ENCODE results near the gene WNT9B.
"Not testable (repeated sequence)": the region's sequence is repeated elsewhere in the genome, so short reads cannot be mapped to it uniquely, and the experiment has no call there.

Gene WNT9B

DNA sequence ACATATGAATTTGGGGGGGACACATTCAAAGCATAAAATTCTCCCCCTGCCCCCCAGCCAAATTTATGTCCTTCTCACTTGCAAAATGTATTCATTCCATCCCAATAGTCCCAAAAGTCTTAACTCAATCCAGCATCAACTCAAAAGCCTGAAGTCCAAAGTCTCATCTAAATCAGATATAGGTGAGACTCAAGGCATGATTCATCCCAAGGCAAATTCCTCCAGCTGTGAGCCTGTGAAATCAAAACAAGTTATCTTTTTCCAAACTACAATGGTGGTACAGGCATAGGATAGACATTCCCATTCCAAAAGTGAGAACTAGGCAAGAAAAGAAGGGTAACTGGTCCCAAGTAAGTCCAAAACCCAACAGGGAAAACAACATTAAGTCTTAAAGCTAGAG lies 65.7 kb downstream of the WNT9B start:
- DNase-seq, result no peak

DNA sequence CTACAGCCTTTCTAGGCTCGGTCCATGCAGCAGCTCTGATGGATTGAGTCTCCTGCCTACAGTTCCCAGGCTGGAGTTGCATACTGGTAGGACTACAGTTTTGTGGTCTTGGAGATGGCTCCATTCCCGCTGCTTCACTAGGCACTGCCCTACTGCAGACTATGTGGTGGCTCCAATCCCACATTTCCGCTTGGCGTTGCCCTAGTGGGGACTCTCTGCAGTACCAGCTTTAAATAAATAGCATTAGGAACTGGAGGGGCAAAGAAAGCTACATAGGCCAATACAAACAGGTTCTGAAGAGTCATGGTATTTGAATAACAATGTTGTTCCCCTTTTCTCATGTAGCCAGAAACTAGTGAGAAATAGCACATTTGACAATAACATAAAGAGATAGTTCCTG lies 66.1 kb downstream of the WNT9B start:
- no peak for DNase-seq

DNA sequence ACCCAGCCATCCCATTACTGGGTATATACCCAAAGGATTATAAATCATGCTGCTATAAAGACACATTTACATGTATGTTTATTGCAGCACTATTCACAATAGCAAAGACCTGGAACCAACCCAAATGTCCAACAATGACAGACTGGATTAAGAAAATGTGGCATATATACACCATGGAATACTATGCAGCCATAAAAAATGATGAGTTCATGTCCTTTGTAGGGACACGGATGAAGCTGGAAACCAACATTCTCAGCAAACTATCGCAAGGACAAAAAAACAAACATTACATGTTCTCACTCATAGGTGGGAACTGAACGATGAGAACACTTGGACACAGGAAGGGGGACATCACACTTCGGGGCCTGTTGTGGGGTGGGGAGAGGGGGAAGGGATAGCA lies 70.6 kb downstream of the WNT9B start:
- not testable (repeated sequence) for DNase-seq

DNA sequence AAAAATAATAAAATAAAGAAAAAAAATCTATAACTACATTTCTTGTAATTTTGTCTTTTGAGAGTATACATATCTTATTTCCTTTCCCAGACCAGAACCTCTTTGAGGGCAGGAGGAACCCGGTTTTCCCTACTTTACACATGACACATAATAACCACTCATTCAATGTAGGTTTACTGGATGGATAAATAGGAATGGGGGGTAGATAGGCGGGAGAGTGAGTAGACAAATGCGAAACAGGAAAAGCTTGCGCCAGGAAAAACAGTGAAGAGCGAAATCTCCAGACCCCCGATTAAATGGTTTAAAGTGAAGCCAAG lies 71.1 kb downstream of the WNT9B start:
- DNase-seq, result no peak

DNA sequence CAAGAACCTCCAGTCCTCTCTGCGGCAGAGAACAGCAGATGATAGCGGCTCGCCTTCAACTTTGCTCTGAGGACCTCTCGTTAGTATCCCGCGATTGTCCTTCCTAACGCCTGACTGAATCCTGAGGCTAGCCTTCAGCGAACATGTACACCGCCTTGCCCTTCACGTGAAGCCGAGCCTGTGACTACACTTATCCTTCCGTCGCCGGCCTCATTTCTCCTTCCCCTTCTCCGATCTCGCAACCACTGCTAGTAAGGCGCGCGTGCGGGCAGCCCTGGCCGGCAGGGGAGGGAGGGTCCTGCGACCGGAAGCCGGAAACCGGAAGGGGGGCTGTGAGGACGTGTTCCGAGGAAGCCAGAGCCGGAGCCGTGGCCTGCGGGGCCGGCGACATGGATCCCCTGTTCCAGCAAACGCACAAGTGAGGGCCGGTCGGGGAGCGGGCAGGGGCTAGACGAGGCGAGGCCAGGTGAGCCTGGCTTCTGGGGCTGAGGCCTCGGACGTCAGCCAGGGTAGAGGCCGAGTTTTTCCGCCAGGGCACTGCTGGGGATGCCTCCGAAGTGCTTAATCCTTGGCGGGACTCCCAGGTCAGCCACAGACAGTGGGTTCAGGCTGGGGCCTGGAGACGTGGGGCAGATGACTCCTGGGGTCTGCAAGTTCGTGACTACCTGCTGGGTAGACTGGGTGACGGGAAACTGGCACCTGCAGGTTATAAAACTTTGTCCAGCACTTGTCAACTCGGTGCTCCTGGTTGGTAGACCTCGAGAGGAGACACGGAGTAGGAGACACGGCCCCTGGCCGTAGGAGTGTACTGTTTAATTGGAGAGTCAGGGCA lies 71.6 kb downstream of the WNT9B start, which contains the start of gene GOSR2:
Gene GOSR2, plus strand, starts transcription at position 357 of the 832 bp plus-strand sequence. Its CDS starts 33 bp downstream, at position 390.
- peak; percentile 97 for DNase-seq

DNA sequence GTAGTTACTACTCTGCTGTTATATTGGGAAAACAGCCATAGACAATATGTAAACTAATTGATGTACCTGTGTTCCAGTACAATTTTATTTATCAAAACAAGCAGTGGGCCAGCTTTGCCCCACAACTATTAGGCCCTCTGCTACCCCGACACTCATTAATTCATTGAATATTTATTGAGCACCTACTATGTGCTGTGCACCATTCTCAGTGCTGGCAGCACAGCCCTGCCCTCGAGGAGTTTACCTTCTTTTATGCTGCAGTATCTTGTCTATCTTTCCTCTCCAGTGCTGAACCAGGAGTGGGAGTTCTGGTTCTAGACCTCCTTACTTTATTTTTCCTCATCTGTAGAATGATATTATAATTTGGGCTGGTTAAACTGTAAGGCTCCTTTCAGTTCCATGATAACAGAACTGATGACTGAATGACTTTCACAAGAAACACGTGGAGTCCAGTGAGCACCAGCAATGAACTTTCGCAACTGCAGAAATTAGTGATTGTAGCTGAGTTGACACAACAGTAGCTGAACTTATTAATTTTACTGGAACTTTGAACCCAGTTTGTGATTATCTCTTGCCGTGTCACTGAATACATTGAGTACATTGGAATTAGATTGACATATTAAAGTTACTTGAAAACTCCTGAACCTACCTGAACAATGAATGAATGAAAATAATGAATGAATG lies 73.9 kb downstream of the WNT9B start:
- no peak for DNase-seq

DNA sequence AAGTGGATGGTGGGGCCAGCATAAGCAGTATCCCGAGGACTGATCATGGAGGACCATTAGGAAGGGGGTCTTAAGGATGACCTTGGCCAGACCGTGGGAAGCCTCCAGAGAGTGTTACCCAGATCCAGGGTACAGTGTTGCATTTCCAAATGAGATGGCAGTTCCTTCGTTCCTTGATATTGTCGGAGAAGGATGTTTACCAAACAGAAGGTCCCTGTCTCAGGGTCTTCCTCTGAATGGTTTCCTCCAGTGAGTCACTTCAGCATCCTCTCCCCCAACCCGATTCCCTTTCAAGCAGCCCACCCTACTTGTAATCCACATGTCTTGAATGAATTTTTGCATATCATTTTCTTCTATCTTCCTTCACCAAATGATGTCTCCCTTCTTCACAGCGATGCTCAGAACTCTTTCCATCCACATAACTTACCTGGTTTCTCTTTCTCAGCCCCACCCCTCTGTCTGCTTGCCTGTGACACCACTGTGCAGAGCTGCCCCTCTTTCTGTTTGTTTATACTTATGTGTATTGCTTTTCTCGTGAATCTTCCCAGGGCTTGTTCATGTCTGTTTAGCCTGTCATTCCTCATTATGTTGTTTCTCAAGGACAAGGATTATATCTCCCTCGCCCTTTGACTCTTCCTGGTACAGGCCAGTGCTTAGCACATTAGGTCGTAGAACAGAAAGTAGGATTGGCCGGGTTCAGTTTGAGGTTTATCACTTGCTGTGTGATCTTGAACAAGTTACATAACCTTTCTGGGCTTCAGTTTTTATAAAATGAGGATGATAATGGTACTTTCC lies 77.3 kb downstream of the WNT9B start:
- no peak for DNase-seq

DNA sequence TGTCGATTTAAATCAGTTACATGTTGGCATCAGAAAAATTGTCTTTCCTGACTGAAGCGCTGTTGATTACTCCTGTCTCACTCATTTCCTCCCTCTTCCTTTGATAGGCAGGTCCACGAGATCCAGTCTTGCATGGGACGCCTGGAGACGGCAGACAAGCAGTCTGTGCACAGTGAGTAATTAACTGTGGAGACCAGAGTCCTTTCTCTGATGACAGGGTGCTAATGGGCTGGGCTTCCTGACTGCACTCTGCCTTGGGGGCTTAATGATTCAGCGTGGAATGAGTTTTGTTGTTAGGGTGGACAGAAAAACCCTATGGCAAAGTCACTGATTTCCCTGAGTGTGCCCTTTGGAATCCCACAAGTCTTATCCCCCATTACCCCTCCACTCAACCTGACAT lies 78.0 kb downstream of the WNT9B start:
- no peak for DNase-seq

DNA sequence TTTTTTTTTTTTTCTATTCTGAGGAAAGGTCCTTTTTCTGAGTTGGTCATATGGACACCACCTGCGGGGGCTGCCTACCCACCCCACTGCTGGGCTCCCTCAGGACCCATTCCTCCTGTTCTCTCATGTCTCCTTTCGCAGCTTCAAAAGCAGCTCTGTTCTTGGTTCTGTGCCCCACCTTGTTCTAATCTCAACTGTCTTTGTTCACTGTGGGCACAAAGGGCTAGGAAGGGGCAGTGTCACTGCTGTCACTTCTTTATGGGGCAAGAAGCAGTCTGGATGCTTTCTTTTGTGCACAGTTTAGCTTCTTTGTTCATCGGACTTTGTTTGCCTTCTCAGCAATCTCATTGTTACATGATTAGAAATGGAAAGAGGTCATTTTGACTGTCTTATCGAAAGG lies 78.7 kb downstream of the WNT9B start:
- no peak for DNase-seq

DNA sequence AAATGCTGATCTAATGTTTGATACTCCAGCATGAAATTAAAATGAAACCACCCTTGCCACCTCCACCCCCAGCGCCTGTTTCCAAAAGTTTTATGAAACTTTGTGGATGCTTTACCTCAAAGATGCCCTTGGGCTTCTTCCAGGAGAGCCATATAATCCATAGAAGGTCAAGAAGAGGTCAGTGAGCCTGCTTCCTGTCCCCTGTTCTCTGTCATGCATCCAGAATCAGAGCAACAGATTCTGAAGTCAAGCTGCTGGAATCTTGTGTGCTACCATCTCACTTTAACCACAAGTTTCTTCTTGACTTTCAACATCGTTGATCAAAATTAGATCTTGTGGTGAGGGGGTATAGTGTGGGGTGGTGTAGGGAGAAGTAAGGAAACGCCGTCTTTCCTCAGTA lies 80.2 kb downstream of the WNT9B start:
- no peak for DNase-seq

DNA sequence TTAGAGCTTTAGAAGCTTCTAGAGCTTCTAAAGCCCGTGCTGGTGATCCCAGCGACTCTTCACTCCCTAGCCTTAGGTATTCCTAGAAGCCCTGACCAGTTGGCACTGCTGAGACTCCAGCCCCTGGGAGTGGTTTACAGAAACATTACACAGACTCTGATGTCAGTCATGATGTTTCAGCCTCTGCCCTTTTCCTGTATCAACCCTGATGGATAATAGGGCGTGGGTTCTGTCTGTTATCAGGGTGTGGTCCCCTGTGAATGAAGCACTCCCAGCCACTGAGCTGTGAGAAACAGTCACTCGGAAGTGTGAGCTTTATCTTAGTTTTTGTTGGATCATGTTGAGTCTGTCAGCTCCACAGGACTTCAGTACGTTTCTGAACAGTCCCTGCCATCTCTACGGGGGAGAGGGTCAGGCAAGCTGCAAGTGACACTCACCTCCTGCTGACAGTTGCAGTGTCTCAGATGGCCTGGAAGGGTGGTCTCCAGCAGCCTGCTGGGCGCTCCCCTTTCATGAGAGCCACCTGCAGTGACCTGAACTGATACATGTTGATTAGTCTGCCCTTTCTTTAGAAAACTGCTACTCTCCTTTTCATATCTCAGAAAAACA lies 84.4 kb downstream of the WNT9B start:
- no peak for DNase-seq
